GM12864 (cell line): ENCODE data around the gene ZDHHC6.

ENCODE experiments used
- DNase-seq: peaks from one replicate; pipeline ENCODE4 v3.0.0-alpha.2; 2011; ENCODE audit warnings: low read depth
- H3K4me3 ChIP-seq: 2 replicates; pipeline ENCODE4 v1.5.1; 2011; ENCODE audit warnings: mild to moderate bottlenecking, low read depth, low read length, control low read depth
- CTCF ChIP-seq: IDR thresholded peaks from 2 replicates; pipeline ENCODE4 v1.5.1; 2011; ENCODE audit warnings: low read depth, mild to moderate bottlenecking, moderate library complexity, low read length, control low read depth, inconsistent platforms; ENCODE audit errors: missing control alignments

The ZDHHC6 gene

GRCh38 chr10:112429654-112430230 lies 17.0 kb downstream of the ZDHHC6 start:
- no peak overlapping the region for H3K4me3 ChIP-seq
- DNase-seq, result no peak
- TF ChIP-seq CTCF, result no peak

GRCh38 chr10:112429147-112429546 lies 17.6 kb downstream of the ZDHHC6 start:
- DNase-seq, result no peak
- TF ChIP-seq CTCF, result no peak
- H3K4me3 ChIP-seq, result no peak overlapping the region

GRCh38 chr10:112426111-112426510 lies 20.6 kb downstream of the ZDHHC6 start:
- TF ChIP-seq CTCF, result no peak
- no peak overlapping the region for H3K4me3 ChIP-seq
- DNase-seq, result no peak

GRCh38 chr10:112424651-112425050 lies 22.1 kb downstream of the ZDHHC6 start:
- no peak for DNase-seq
- TF ChIP-seq CTCF, result no peak
- H3K4me3 ChIP-seq, result no peak overlapping the region

- no peak for DNase-seq
- TF ChIP-seq CTCF, result no peak
- H3K4me3 ChIP-seq, result no peak overlapping the region
Observed at GRCh38 chr10:112421731-112422130, 25.0 kb downstream of the ZDHHC6 start.

DNA sequence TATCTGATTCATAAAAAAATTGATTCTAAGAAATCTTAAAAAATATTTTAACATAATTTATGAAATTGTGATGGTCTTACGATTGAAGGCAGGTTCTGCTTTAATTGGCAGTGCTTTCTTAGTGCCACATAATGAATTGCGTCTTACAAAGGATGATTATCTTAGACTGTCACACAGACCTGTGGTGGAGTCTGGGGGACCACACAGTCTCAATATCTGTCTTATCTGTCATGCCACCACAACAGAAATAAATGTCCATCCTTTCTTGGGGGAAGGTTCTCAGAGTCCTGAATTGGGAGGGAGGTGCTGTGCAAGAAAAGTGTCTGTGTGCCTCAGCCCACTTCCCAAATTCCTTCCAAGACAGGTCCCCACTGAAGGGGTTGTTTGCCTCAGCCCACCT lies 34.0 kb downstream of the ZDHHC6 start:
- DNase-seq, result no peak
- no peak for TF ChIP-seq CTCF
- no peak overlapping the region for H3K4me3 ChIP-seq

GRCh38 chr10:112409755-112410154 lies 37.0 kb downstream of the ZDHHC6 start:
- no peak overlapping the region for H3K4me3 ChIP-seq
- DNase-seq, result no peak
- TF ChIP-seq CTCF, result no peak
